Measurements from ENCODE around the gene DNAJA3. TPM values are rescaled to one million over a fixed set of nuclear protein-coding genes. Genes with fewer than 3 reads are reported as not detected.

The DNAJA3 gene
- total and polyA plus RNA-seq, 5 experiments from 2014 or later: 43.4 to 71.3 (median 64.8) TPM

GRCh38 chr16:4382795-4383357 lies 42.8 kb upstream of the DNAJA3 start:
- Mint-ChIP-seq H3K36me3 (peaks cover 0 to 33% (median 0%) of the 10 kb centered on the region in 3 donors), H3K4me1 (peaks cover 0 to 7% (median 4%) of the 10 kb centered on the region in 4 donors), H3K4me3 (peak overlapping the region in 2 of 10 donors; percentile 18 to 38), H3K9me3 (no peaks in the 10 kb centered on the region), H3K27me3 (no peaks in the 10 kb centered on the region), H3K27ac (peak overlapping the region in 2 of 10 donors; percentile 14 to 65)
- ATAC-seq (no peak), DNase-seq (no peak)
- POLR2A ChIA-PET: no interaction called here

- H3K4me1 Mint-ChIP-seq: peaks cover 0 to 5% (median 3%) of the 10 kb centered on the region in 4 donors
- H3K27me3 Mint-ChIP-seq: no peaks in the 10 kb centered on the region
- DNase-seq: no peak
- H3K36me3 Mint-ChIP-seq: peaks cover 0 to 35% (median 0%) of the 10 kb centered on the region in 3 donors
- H3K9me3 Mint-ChIP-seq: no peaks in the 10 kb centered on the region
- peak overlapping the region in 1 of 10 donors; percentile 14 for H3K27ac Mint-ChIP-seq
- H3K4me3 Mint-ChIP-seq: no peak overlapping the region
- POLR2A ChIA-PET: no interaction called here
- ATAC-seq: no peak
Observed at GRCh38 chr16:4383591-4384444, 41.9 kb upstream of the DNAJA3 start.

- Mint-ChIP-seq H3K27ac (no peak overlapping the region), H3K4me3 (no peak overlapping the region), H3K27me3 (no peaks in the 10 kb centered on the region), H3K9me3 (no peaks in the 10 kb centered on the region), H3K4me1 (peaks cover 0 to 5% (median 3%) of the 10 kb centered on the region in 4 donors), H3K36me3 (peaks cover 0 to 36% (median 0%) of the 10 kb centered on the region in 3 donors)
- ATAC-seq (no peak), DNase-seq (no peak)
- POLR2A ChIA-PET: no interaction called here
Observed at GRCh38 chr16:4384509-4384942, 41.1 kb upstream of the DNAJA3 start.

- DNase-seq (no peak), ATAC-seq (no peak)
- Mint-ChIP-seq H3K27me3 (no peaks in the 10 kb centered on the region), H3K27ac (peak overlapping the region in 2 of 10 donors; percentile 20 to 53), H3K4me1 (peaks cover 0 to 7% (median 3%) of the 10 kb centered on the region in 4 donors), H3K4me3 (peak overlapping the region in 2 of 10 donors; percentile 24 to 33), H3K9me3 (no peaks in the 10 kb centered on the region), H3K36me3 (peaks cover 0 to 43% (median 0%) of the 10 kb centered on the region in 3 donors)
- POLR2A ChIA-PET: interaction anchor here (0.6 kb wide), 1 partner anchor 77 kb away, joined by 4 read pairs; no protein-coding TSS in a partner anchor
Observed at GRCh38 chr16:4385066-4385788, 40.4 kb upstream of the DNAJA3 start.

GRCh38 chr16:4385789-4386450 lies 39.7 kb upstream of the DNAJA3 start:
- H3K27ac Mint-ChIP-seq: peak overlapping the region in 3 of 10 donors; percentile 18 to 53 (median 20)

GRCh38 chr16:4386451-4386805 lies 39.2 kb upstream of the DNAJA3 start:
- POLR2A ChIA-PET: interaction anchor here (0.7 kb wide), 1 partner anchor 28 kb away, joined by 3 read pairs; no protein-coding TSS in a partner anchor
- peaks cover 0 to 46% (median 0%) of the 10 kb centered on the region in 3 donors for H3K36me3 Mint-ChIP-seq
- ATAC-seq (no peak), DNase-seq (no peak)
- H3K27me3 Mint-ChIP-seq: no peaks in the 10 kb centered on the region
- no peaks in the 10 kb centered on the region for H3K9me3 Mint-ChIP-seq
- peak overlapping the region in 1 of 10 donors; percentile 53 for H3K27ac Mint-ChIP-seq
- peaks cover 0 to 10% (median 1%) of the 10 kb centered on the region in 4 donors for H3K4me1 Mint-ChIP-seq
- H3K4me3 Mint-ChIP-seq: no peak overlapping the region

More at GRCh38 chr16:4385789-4386450, 39.7 kb upstream of the DNAJA3 start:
- H3K4me1 Mint-ChIP-seq: peaks cover 0 to 7% (median 1%) of the 10 kb centered on the region in 4 donors
- peaks cover 0 to 44% (median 0%) of the 10 kb centered on the region in 3 donors for H3K36me3 Mint-ChIP-seq
- H3K27me3 Mint-ChIP-seq: no peaks in the 10 kb centered on the region
- POLR2A ChIA-PET: interaction anchor here (0.6 to 0.7 kb wide), 2 partner anchors 28 to 77 kb away, joined by 3 to 4 read pairs; no protein-coding TSS in a partner anchor
- ATAC-seq (no peak), DNase-seq (no peak)
- H3K4me3 Mint-ChIP-seq: peak overlapping the region in 2 of 10 donors; percentile 14 to 24
- H3K9me3 Mint-ChIP-seq: no peaks in the 10 kb centered on the region

GRCh38 chr16:4386951-4387565 lies 38.6 kb upstream of the DNAJA3 start:
- ATAC-seq: no peak
- Mint-ChIP-seq H3K4me3 (peak overlapping the region in 1 of 10 donors; percentile 20), H3K4me1 (peaks cover 2 to 12% (median 3%) of the 10 kb centered on the region in 4 donors), H3K27me3 (no peaks in the 10 kb centered on the region), H3K9me3 (no peaks in the 10 kb centered on the region), H3K36me3 (peaks cover 0 to 48% (median 0%) of the 10 kb centered on the region in 3 donors), H3K27ac (peak overlapping the region in 3 of 10 donors; percentile 53 to 65 (median 56))
- POLR2A ChIA-PET: interaction anchor here (0.7 kb wide), 1 partner anchor 27 kb away, joined by 3 read pairs; no protein-coding TSS in a partner anchor
- DNase-seq: no peak

DNA sequence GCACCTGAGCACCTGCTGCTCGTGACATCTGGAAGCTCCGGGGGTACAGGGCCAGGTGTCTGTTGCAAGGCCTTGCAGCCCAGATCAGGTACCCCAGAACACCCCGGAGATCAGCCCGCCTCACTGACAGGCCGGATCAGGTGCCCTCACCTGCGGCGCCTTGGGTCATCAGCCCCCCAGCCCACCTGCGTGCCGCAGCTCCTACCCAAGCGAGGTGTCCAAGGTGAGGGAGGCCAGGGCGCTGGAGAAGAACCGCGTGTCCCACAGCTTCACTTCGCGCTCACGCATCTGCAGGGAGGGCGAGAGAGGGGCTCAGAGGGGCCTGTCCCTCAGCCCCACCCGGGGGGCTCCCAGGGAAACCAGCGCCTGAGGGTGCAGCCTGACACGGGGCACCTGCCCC lies 37.9 kb upstream of the DNAJA3 start:
- DNase-seq: no peak

DNA sequence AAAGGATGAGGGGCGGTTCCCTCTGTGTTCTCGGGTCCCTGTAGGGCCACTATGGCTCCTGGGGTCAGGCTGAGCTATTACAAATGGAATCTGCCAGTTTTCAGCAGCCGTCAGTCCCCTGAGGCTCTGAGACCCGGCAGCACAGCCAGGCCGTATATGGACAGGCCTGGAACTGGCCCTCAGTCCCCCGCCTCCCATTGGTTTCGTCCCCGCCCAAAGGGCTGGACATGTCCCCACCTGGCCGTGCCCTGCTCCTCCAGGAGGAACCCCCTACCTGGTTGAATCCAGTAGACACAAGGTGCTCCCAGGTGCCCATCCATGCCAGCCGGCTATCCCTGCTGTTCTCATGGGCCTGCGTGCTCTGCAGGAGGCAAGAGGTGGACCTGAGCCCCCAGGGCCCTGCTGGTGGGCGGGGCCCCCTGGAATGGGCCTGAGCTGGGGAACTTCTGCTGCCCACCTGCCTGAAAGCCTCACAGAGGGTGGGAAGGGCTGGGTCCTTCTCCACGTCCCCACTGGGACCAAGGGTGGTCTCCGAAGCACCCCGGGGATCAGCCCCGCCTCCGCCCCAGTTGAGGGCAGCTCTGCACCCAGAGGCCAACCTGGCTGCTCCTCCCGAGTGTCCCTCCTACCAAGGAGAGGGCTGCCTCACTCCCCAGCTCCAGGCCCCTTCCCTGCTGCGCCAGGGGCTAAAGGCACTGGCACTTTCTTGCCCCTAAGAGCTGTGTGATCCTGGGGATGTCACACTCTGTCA lies 37.2 kb upstream of the DNAJA3 start:
- ATAC-seq (no peak), DNase-seq (no peak)
- peaks cover 0 to 46% (median 0%) of the 10 kb centered on the region in 3 donors for H3K36me3 Mint-ChIP-seq
- H3K9me3 Mint-ChIP-seq: no peaks in the 10 kb centered on the region
- H3K4me3 Mint-ChIP-seq: no peak overlapping the region
- peak overlapping the region in 2 of 10 donors; percentile 18 to 75 for H3K27ac Mint-ChIP-seq
- no peaks in the 10 kb centered on the region for H3K27me3 Mint-ChIP-seq
- H3K4me1 Mint-ChIP-seq: peaks cover 4 to 18% (median 9%) of the 10 kb centered on the region in 4 donors
- POLR2A ChIA-PET: interaction anchor here (1.1 kb wide), 1 partner anchor 115 kb away, joined by 3 read pairs; the partner anchor contains the start of gene TFAP4

More for the DNA sequence above, 37.9 kb upstream of the DNAJA3 start:
- Mint-ChIP-seq H3K36me3 (peaks cover 0 to 50% (median 0%) of the 10 kb centered on the region in 3 donors), H3K4me3 (no peak overlapping the region), H3K4me1 (peaks cover 4 to 16% (median 7%) of the 10 kb centered on the region in 4 donors), H3K27ac (no peak overlapping the region), H3K27me3 (no peaks in the 10 kb centered on the region), H3K9me3 (no peaks in the 10 kb centered on the region)
- ATAC-seq: no peak
- POLR2A ChIA-PET: no interaction called here

DNA sequence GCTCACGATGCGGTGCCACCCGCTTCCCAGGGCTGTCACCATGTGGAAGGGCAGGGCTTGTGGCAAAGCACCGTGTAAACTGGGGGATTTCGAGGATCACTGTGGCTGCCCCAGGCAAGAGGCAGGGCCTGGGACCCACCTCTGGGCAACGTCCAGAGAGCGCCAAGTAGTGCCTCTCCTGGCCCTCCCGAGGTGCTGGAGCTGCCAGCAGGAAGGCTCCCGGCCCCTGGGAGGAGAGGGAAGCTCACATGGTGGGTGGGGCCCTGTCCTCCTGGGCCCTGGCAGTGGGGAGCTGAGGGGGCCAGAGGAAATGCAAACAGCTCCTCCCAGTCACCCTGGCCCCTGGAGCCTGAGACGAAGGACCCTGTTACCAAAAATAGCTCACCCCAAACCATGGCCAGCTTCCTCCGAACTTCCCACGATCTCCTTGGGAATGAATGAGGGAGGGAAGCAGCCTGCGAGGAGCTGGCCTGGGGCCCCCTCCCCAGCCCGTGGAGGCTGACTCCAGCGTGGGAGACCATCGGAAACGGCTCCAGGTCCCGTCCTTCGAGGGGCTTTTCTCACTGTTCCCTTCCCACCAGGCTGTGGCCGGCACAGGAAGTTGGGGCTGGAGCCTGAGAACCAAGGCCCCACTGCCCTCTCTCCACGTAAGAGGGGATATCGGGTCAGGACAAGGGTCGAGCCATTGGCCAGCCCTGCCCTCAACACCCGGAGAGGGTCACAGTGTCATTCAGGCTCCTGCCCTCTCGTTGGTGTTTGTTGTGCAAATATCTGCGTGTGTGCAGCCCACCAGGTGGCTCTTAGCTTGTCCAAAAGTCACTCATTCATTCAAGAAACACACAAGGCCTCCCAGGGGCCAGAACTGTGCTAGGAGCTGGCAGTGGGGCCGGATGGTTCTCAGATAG lies 36.4 kb upstream of the DNAJA3 start:
- POLR2A ChIA-PET: interaction anchor here (0.7 to 1.1 kb wide), 2 partner anchors 13 to 116 kb away, joined by 3 to 4 read pairs; partner anchors contain the start of gene TFAP4
- peak overlapping the region in 2 of 10 donors; percentile 37 to 75 for H3K27ac Mint-ChIP-seq
- DNase-seq (no peak), ATAC-seq (no peak)
- H3K4me1 Mint-ChIP-seq: peaks cover 4 to 16% (median 9%) of the 10 kb centered on the region in 4 donors
- H3K27me3 Mint-ChIP-seq: no peaks in the 10 kb centered on the region
- no peaks in the 10 kb centered on the region for H3K9me3 Mint-ChIP-seq
- H3K4me3 Mint-ChIP-seq: no peak overlapping the region
- H3K36me3 Mint-ChIP-seq: peaks cover 0 to 53% (median under 1%) of the 10 kb centered on the region in 3 donors
